NB4 (cell line): ENCODE results near the gene ATXN7L1.

Experiments
- TF ChIP-seq, protein P1 (sequence below): IDR thresholded peaks from one replicate; pipeline ENCODE4 v1.5.1; 2012; ENCODE audit warnings: low read depth, low read length
- TF ChIP-seq, protein P2 (sequence below): IDR thresholded peaks from 2 replicates; pipeline ENCODE4 v1.6.1; 2011; ENCODE audit warnings: low read depth, low read length

DNA sequence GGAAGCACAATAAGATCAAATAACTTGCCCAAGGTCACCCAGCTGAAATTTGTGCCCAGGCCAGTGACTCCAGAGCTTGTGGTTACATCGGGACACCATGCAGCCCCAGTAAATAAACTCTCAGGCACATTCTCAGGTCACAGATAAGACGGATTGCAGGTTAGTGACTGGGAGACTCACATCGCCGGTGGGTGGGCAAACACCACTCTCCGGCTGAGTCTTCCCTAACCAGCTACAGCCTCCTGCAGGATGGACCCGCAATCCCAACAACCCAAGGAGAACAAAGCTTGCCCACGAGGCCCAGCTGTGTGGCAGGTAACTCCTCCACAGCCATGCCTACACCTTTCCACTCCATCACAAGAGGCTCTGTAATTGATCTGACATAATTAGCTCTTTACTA lies 213.4 kb downstream of the ATXN7L1 start:
- TF ChIP-seq, protein P1, sequence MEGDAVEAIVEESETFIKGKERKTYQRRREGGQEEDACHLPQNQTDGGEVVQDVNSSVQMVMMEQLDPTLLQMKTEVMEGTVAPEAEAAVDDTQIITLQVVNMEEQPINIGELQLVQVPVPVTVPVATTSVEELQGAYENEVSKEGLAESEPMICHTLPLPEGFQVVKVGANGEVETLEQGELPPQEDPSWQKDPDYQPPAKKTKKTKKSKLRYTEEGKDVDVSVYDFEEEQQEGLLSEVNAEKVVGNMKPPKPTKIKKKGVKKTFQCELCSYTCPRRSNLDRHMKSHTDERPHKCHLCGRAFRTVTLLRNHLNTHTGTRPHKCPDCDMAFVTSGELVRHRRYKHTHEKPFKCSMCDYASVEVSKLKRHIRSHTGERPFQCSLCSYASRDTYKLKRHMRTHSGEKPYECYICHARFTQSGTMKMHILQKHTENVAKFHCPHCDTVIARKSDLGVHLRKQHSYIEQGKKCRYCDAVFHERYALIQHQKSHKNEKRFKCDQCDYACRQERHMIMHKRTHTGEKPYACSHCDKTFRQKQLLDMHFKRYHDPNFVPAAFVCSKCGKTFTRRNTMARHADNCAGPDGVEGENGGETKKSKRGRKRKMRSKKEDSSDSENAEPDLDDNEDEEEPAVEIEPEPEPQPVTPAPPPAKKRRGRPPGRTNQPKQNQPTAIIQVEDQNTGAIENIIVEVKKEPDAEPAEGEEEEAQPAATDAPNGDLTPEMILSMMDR: no peak
- TF ChIP-seq, protein P2, sequence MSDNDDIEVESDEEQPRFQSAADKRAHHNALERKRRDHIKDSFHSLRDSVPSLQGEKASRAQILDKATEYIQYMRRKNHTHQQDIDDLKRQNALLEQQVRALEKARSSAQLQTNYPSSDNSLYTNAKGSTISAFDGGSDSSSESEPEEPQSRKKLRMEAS: no peak
